ENCODE results near the gene LRRC23. TPM values are rescaled to one million over a fixed set of nuclear protein-coding genes. Genes with fewer than 3 reads are reported as not detected.
A peak's percentile ranks its signal among the peaks of the same experiment; 100 is the strongest.
"Not testable (repeated sequence)": the region's sequence is repeated elsewhere in the genome, so short reads cannot be mapped to it uniquely, and the experiment has no call there.

Gene LRRC23
- polyA plus RNA-seq, 2 of the 4 experiments (the other 2 are of a cell fraction): 19.1 to 33.3 TPM

- TF ChIP-seq ELK1 (IDR thresholded peaks at IDR 0.05; ENCODE audit: low read depth, low read length) (no peak), KDM1A (IDR thresholded peaks at IDR 0.05; ENCODE audit: low read depth) (no peak), BHLHE40 (IDR thresholded peaks at IDR 0.05; ENCODE audit: low read depth, low read length) (0 out of 2 replicates have a peak, but pooled peaks have one; percentile 1), HEYL (CRISPR knock-in tag; IDR thresholded peaks at IDR 0.05) (no peak), HMGXB4 (CRISPR knock-in tag; IDR thresholded peaks at IDR 0.05; ENCODE audit: borderline replicate concordance) (no peak), RCOR1 (IDR thresholded peaks at IDR 0.05; ENCODE audit: low read depth, low read length) (no peak), TFCP2L1 (CRISPR knock-in tag; IDR thresholded peaks at IDR 0.05) (0 out of 2 replicates have a peak, but pooled peaks have one; percentile 40)
These were observed 31.3 kb upstream of the LRRC23 start, which contains the start of gene SPSB2 (continued) for GRCh38 chr12:6873094-6874014.

- Histone ChIP-seq H3K4me2 (peak overlapping the region; percentile 100), H3K27ac (peak overlapping the region; percentile 93 to 94), H3K4me3 (peak overlapping the region; percentile 77), H3K4me1 (peaks cover 41% of the 10 kb centered on the region)
- not testable (repeated sequence) for ATAC-seq; FAIRE-seq; H3K9me3 ChIP-seq; DNase-seq (ENCODE audit: low read depth in 1 of 2, low spot score in 1 of 2)
- POLR2A ChIA-PET: interaction anchor here (6.0 kb wide), 1 partner anchor 18 kb away, joined by 105 read pairs; no protein-coding TSS in a partner anchor
- CTCF ChIA-PET: interaction anchor here (1.0 to 17.9 kb wide), 7 partner anchors 10 to 88 kb away, joined by 3 to 399 read pairs (median 51); partner anchors contain the start of genes ATN1, CDCA3, ENO2 and LRRC23
- 13% methylated on average over 9 of the region's 9 CpGs for WGBS (ENCODE audit: missing lambda C conversion rate)
These were observed 30.6 kb upstream of the LRRC23 start for GRCh38 chr12:6874015-6874368.

- H3K4me1 ChIP-seq: peaks cover 34% of the 10 kb centered on the region
- not testable (repeated sequence) for FAIRE-seq; H3K9me3 ChIP-seq; H3K4me3 ChIP-seq; ATAC-seq; DNase-seq (ENCODE audit: low read depth in 1 of 2, low spot score in 1 of 2)
- POLR2A ChIA-PET: interaction anchor here (1.2 to 2.4 kb wide), 2 partner anchors 12 kb away, joined by 8 read pairs; partner anchors contain the start of gene TPI1
- peak overlapping the region; percentile 81; the same call in 2 of the 3 replicates for H3K4me2 ChIP-seq
- 94% methylated on average over 11 of the region's 11 CpGs for WGBS (ENCODE audit: missing lambda C conversion rate)
- CTCF ChIA-PET: interaction anchor here (0.6 to 17.9 kb wide), 5 partner anchors 9 to 440 kb away, joined by 3 to 399 read pairs (median 4); partner anchors contain the start of gene SPSB2
- peak overlapping the region; percentile 87 to 94 for H3K27ac ChIP-seq
These were observed 24.8 kb upstream of the LRRC23 start for GRCh38 chr12:6879824-6880223.

- no peak for DNase-seq (ENCODE audit: low read depth in 1 of 2, low spot score in 1 of 2)
- TF ChIP-seq JUN (IDR thresholded peaks at IDR 0.05) (no peak), E2F6 (IDR thresholded peaks at IDR 0.05; ENCODE audit: borderline replicate concordance, low read depth) (no peak), PBX3 (IDR thresholded peaks at IDR 0.05) (no peak), TFCP2L1 (CRISPR knock-in tag; IDR thresholded peaks at IDR 0.05) (no peak), TP53 (CRISPR knock-in tag; IDR thresholded peaks at IDR 0.05) (no peak), SMC3 (IDR thresholded peaks at IDR 0.05) (no peak), NPAS2 (CRISPR knock-in tag; IDR thresholded peaks at IDR 0.05; ENCODE audit: borderline replicate concordance) (no peak), HDAC2 (IDR thresholded peaks at IDR 0.05) (no peak), POLR2A (IDR thresholded peaks at IDR 0.05; ENCODE audit: low read length) (no peak)
- ChIA-PET CTCF (interaction anchor here (0.7 to 17.9 kb wide), 4 partner anchors 8 to 41 kb away, joined by 3 to 399 read pairs (median 70); partner anchors contain the start of gene SPSB2), POLR2A (interaction anchor here (1.8 kb wide), 1 partner anchor 11 kb away, joined by 15 read pairs; the partner anchor contains the start of gene SPSB2)
- Histone ChIP-seq H3K27ac (peak overlapping the region in 1 of 2 experiments; percentile 16; a peak in 1 of 6 replicates), H3K4me2 (no peak overlapping the region), H3K9me3 (no peaks in the 10 kb centered on the region), H3K4me1 (peaks cover 60% of the 10 kb centered on the region), H3K4me3 (no peak overlapping the region)
- no peak for ATAC-seq
- FAIRE-seq: no peak
- 98% methylated on average over 5 of the region's 5 CpGs for WGBS (ENCODE audit: missing lambda C conversion rate)
These were observed 21.4 kb upstream of the LRRC23 start for GRCh38 chr12:6883252-6883651.

Measured in A549 (cell line).